ENCODE measurements around the gene ZNF445.
"Not testable (repeated sequence)": the region's sequence is repeated elsewhere in the genome, so short reads cannot be mapped to it uniquely, and the experiment has no call there.

Gene ZNF445

GRCh38 chr3:44501971-44502370 lies 24.5 kb upstream of the ZNF445 start:
- no peak overlapping the region for H3K4me3 ChIP-seq (replicated peaks; ENCODE audit: low read depth, low read length)
- no peak for TF ChIP-seq CTCF (IDR thresholded peaks at IDR 0.05; ENCODE audit: low read length, missing control alignments)
- DNase-seq (ENCODE audit: low read depth): no peak

GRCh38 chr3:44499899-44500168 lies 22.4 kb upstream of the ZNF445 start:
- not testable (repeated sequence) for H3K4me3 ChIP-seq (replicated peaks; ENCODE audit: low read depth, low read length)

GRCh38 chr3:44499149-44499898 lies 21.9 kb upstream of the ZNF445 start:
- DNase-seq (ENCODE audit: low read depth): no peak
- TF ChIP-seq CTCF (IDR thresholded peaks at IDR 0.05; ENCODE audit: low read length, missing control alignments): no peak
- no peak overlapping the region for H3K4me3 ChIP-seq (replicated peaks; ENCODE audit: low read depth, low read length)

More at GRCh38 chr3:44499899-44500168, 22.4 kb upstream of the ZNF445 start:
- DNase-seq (ENCODE audit: low read depth): not testable (repeated sequence)

- no peak for TF ChIP-seq CTCF (IDR thresholded peaks at IDR 0.05; ENCODE audit: low read length, missing control alignments)
Observed at GRCh38 chr3:44495636-44496415, 18.4 kb upstream of the ZNF445 start.

GRCh38 chr3:44492496-44492895 lies 15.0 kb upstream of the ZNF445 start:
- H3K4me3 ChIP-seq (replicated peaks; ENCODE audit: low read depth, low read length): no peak overlapping the region
- DNase-seq (ENCODE audit: low read depth): no peak
- no peak for TF ChIP-seq CTCF (IDR thresholded peaks at IDR 0.05; ENCODE audit: low read length, missing control alignments)

More at GRCh38 chr3:44495636-44496415, 18.4 kb upstream of the ZNF445 start:
- H3K4me3 ChIP-seq (replicated peaks; ENCODE audit: low read depth, low read length): no peak overlapping the region
- DNase-seq (ENCODE audit: low read depth): no peak

- TF ChIP-seq CTCF (IDR thresholded peaks at IDR 0.05; ENCODE audit: low read length, missing control alignments): no peak
- H3K4me3 ChIP-seq (replicated peaks; ENCODE audit: low read depth, low read length): no peak overlapping the region
- DNase-seq (ENCODE audit: low read depth): no peak
Observed at GRCh38 chr3:44482721-44483120, 5.3 kb upstream of the ZNF445 start.

GRCh38 chr3:44478606-44479094 lies 1.2 kb upstream of the ZNF445 start:
- no peak overlapping the region for H3K4me3 ChIP-seq (replicated peaks; ENCODE audit: low read depth, low read length)
- no peak for TF ChIP-seq CTCF (IDR thresholded peaks at IDR 0.05; ENCODE audit: low read length, missing control alignments)
- no peak for DNase-seq (ENCODE audit: low read depth)

Measured in fibroblast of pulmonary artery (primary cell).